ENCODE measurements around the gene NDST1. TPM values are rescaled to one million over a fixed set of nuclear protein-coding genes. Genes with fewer than 3 reads are reported as not detected.
"Not testable (repeated sequence)": the region's sequence is repeated elsewhere in the genome, so short reads cannot be mapped to it uniquely, and the experiment has no call there.

NDST1 gene
- total RNA-seq, 3 donors from 2014 or later = 5.0 to 8.0 (median 5.6) TPM

DNA sequence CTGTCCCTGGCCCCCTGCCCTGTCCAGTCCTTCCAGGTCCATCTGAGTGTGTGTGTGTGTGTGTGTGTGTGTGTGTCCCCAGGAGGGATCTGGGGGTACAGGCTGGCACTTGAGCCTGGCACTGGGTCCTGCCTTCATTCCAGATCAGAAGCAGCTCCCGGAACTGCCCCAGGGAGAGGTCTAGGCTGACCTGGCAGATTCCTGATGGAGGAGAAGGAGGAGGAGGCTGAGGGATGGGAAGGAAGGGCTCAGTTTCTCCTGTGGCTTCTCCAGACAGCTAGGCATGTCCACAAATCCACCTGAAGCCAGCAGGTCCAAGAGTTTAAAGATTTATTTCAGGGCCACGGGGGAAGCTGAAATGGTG, 328 bp downstream of the NDST1 start:
- Mint-ChIP-seq H3K27me3 (ENCODE audit: low read depth) (no peaks in the 10 kb centered on the region), H3K9me3 (no peaks in the 10 kb centered on the region), H3K36me3 (ENCODE audit: insufficient read depth) (no peaks in the 10 kb centered on the region), H3K4me3 (no peak overlapping the region), H3K4me1 (ENCODE audit: low read depth) (no peaks in the 10 kb centered on the region)
- DNase-seq (no peak), ATAC-seq (no peak)

DNA sequence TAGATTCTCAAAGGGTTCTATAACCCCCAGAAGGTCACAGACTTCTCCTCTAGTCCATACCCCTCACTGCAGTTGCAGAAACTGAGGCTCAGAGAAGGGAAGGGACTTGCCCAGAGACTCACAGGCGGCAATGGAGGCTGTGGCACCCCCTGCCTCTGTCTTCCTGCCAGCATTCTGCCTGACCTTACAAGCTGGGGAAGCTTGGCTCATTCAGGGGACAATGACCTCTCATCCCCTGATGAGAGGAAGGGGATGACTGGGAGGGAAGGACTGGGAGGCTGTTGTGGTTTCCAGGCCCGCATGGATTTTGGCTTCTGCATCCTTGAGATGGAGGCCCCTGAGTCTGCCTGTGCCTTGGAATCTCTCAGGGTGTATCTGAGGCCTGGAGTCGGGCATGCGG, 897 bp downstream of the NDST1 start:
- no peaks in the 10 kb centered on the region for H3K36me3 Mint-ChIP-seq (ENCODE audit: insufficient read depth)
- no peaks in the 10 kb centered on the region for H3K9me3 Mint-ChIP-seq
- no peak overlapping the region for H3K4me3 Mint-ChIP-seq
- ATAC-seq (no peak), DNase-seq (no peak)
- no peaks in the 10 kb centered on the region for H3K27me3 Mint-ChIP-seq (ENCODE audit: low read depth)
- no peaks in the 10 kb centered on the region for H3K4me1 Mint-ChIP-seq (ENCODE audit: low read depth)

DNA sequence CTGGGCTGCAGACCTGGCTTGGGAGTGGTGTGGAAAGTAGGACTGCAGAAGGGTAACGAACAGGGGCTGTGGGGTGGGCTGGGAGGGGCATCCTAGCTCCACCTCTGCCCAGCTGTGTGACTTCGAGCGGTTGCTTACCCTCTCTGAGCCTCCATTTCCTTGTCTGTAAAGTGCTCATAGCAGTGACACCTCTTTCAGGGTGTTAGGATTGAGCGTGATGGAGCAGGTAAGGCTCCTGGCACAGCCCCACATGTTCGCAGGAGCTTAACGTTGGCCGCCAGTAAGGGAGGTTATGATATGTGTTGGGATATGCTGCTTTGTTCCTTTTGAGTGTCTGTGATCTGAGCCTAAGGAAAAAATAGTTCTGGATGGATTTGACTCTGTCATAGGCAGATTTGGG, 2.1 kb downstream of the NDST1 start:
- Mint-ChIP-seq H3K36me3 (ENCODE audit: insufficient read depth) (no peaks in the 10 kb centered on the region), H3K27me3 (ENCODE audit: low read depth) (no peaks in the 10 kb centered on the region), H3K4me3 (no peak overlapping the region), H3K4me1 (ENCODE audit: low read depth) (no peaks in the 10 kb centered on the region), H3K9me3 (no peaks in the 10 kb centered on the region)
- ATAC-seq (no peak), DNase-seq (no peak)

DNA sequence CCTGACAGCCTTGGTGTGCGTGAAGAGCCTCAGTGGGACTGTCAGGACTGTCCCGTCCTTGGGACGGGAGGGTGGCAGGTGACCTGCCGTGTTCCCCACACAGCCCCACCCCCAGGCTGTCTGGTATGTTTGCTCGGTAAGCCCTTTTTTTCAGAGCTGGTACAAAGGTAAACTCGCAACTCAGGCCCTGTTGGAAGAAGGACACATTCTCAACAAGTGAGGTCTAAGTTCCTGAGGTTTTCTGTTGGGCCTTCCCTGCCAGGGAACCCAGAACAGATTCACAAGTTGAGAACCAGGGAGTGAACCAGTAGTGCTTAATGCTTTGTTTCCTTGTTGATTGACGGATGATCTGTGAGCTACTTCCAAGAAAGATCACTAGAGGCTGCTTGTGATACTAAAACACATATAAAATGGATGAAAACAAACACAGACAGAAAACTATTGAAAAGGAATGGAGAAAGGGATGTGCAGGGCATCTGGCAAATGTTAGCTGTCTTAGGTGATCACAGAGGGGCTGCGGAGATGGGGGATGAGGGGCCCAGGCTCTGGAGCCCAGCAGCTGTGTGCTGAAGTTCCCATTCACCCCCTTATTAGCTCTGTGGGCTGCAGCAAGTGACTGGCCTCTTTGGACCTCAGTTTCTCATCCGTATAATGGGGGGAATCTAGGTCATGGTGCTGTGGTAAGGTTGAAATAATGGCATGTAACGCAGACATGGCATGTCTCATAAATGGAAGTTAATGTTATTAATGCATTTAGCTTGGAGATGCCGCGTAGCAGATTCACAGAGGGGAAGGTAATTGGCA, 2.7 kb downstream of the NDST1 start:
- no peaks in the 10 kb centered on the region for H3K27me3 Mint-ChIP-seq (ENCODE audit: low read depth)
- no peak for DNase-seq
- no peak for ATAC-seq
- no peaks in the 10 kb centered on the region for H3K4me1 Mint-ChIP-seq (ENCODE audit: low read depth)
- no peak overlapping the region for H3K4me3 Mint-ChIP-seq
- H3K9me3 Mint-ChIP-seq = no peaks in the 10 kb centered on the region
- no peaks in the 10 kb centered on the region for H3K36me3 Mint-ChIP-seq (ENCODE audit: insufficient read depth)

DNA sequence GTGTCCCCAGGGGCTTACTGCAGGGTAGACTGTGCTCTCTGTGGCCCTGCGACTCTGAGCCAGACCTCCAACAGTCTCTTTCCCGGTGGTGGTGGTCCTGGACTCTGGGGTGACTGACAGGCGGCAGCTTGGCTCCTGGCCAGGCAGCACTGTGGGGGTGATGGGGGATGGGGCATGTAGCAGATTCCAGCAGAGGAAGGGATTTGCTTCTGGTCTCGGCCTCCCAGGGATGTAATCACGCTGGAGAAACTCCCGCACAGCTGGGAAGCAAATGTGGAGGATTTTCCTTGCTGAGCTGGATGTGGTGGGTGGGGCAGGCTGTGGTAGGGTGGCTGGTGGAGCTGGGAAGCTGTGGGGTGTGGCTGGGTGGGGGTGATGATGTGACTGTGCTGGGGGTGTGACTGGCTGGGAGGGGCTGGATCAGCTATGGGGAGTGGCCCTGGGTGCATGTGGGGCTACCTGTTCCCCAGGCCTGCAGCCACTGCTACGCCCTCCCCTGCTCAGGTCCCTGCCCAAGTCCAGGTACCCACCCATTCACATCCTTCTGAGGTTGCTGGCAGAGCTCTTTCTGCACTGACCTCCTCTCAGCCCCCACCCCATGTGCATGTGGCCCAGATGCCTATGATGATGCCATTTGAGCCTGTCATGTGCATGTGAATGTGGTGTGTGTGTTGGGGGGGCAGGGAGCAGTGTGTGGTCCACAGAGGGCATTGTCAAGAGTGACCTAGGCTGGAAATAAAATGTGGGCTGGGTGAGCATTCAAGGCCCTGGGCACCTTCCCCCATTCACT, 3.8 kb downstream of the NDST1 start:
- H3K9me3 Mint-ChIP-seq = no peaks in the 10 kb centered on the region
- DNase-seq (no peak), ATAC-seq (no peak)
- H3K27me3 Mint-ChIP-seq (ENCODE audit: low read depth) = no peaks in the 10 kb centered on the region
- no peak overlapping the region for H3K4me3 Mint-ChIP-seq
- no peaks in the 10 kb centered on the region for H3K36me3 Mint-ChIP-seq (ENCODE audit: insufficient read depth)
- no peaks in the 10 kb centered on the region for H3K4me1 Mint-ChIP-seq (ENCODE audit: low read depth)

DNA sequence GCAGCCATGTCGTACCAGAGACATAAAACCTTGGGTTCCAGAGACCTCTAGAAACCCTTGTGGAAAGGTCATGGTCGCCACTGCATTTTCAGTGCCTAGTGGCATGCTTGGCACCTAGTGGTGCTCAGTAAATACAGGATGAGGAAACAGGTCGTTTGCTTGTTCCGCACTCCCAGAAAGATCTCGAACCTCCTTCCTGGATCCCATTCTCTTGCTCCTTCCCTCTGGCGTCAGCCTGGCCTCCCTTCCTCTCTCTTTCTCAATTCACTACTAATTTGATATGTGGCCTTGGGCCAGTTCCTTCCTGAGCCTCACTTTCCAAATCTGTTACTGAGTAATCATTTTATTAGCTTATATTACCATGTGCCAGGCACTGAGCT, 4.4 kb downstream of the NDST1 start:
- Mint-ChIP-seq H3K36me3 (ENCODE audit: insufficient read depth) (no peaks in the 10 kb centered on the region), H3K4me1 (ENCODE audit: low read depth) (no peaks in the 10 kb centered on the region), H3K4me3 (no peak overlapping the region), H3K27me3 (ENCODE audit: low read depth) (no peaks in the 10 kb centered on the region), H3K9me3 (no peaks in the 10 kb centered on the region)
- ATAC-seq = no peak
- no peak for DNase-seq

DNA sequence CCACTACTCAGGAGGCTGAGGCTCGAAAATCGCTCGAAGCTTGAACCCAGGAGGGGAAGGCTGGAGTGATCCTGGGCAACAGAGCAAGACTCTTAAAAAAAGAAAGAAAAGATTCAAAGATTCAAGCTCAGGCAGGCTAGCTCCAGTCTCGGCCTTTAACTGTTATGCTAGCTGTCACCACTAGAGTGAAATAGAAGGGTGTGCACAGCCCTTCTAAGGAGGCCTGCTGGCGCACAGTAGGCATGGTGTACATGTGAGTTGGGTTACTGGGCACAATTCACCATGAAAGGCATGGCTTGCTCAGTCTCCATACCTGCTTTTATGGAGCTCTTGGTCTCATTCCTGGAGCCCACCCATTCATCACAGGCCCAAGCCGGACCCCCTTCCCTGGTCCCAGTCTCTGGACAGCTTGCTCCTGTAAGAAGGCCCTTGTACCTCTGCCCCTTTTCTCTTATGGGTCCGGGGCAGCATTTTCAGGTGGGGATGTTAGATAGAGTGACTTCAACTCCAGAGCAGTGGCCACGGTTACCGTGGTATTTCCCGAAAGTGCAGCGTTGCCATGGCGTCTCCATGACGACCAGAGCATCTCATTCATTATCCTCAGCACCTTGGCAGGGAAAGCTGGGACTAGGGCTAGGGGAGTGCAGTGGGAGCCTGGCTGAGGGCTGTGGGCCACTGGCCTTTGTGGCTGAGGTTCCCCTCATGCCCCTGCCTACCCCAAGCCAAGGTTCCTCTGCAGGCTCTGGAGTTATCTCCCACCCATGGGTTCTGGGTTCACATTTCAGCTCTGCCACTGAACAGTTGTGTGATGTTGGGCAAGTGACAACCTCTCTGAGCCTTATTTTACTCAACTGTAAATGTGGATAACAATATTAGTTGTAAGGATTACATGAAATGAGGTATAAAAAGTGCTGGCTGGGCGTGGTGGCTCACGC, 5.7 kb downstream of the NDST1 start:
- no peak overlapping the region for H3K4me3 Mint-ChIP-seq
- no peaks in the 10 kb centered on the region for H3K9me3 Mint-ChIP-seq
- no peaks in the 10 kb centered on the region for H3K4me1 Mint-ChIP-seq (ENCODE audit: low read depth)
- DNase-seq (no peak), ATAC-seq (no peak)
- H3K27me3 Mint-ChIP-seq (ENCODE audit: low read depth) = no peaks in the 10 kb centered on the region
- no peaks in the 10 kb centered on the region for H3K36me3 Mint-ChIP-seq (ENCODE audit: insufficient read depth)

DNA sequence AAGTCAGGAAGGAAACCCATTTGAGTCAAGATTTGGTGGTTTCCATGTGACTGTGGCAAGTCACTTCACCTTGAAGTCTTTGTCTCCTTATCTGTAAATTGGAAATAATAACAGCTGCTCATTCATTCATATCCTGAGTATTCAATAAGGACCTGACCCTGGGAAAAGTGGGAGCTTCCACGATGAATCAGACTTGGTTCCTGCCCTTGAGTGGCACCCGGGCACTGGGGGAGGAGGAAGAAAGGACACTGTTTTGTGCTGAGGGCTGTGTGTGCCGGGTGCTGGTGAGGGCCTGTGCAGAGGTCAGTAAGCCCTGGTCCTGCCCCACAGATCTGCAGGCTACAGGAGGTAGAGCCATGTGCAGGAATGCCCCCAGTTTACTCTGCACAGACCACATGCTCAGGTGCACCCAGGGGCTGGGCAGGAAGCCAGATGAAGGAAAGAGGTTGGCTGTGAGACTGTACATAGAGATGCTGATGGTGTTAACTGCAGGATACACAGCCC, 6.8 kb downstream of the NDST1 start:
- ATAC-seq (no peak), DNase-seq (no peak)
- Mint-ChIP-seq H3K36me3 (ENCODE audit: insufficient read depth) (no peaks in the 10 kb centered on the region), H3K27me3 (ENCODE audit: low read depth) (no peaks in the 10 kb centered on the region), H3K9me3 (no peaks in the 10 kb centered on the region), H3K4me1 (ENCODE audit: low read depth) (no peaks in the 10 kb centered on the region), H3K4me3 (no peak overlapping the region)

DNA sequence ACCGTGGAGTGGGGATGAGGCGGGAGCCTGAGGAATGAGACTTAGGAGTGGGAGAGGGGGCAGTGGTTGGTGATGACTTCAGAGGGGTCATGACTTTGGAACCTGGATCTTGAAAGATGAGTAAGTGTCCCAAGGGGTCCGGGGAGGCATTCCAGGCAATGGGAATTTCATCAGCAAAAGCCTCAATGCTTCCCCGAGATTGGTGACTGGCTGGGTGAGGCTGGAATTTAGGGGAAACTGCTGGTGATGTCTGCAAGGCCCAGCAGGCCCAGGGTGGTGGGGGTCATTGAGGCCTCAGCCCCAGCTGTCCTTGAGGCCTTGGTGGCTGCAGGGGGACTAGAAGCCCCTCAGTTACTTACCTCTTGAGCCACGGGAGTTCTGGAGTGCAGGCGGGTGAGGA, 7.5 kb downstream of the NDST1 start:
- H3K36me3 Mint-ChIP-seq (ENCODE audit: insufficient read depth) = no peaks in the 10 kb centered on the region
- DNase-seq = no peak
- no peaks in the 10 kb centered on the region for H3K4me1 Mint-ChIP-seq (ENCODE audit: low read depth)
- H3K9me3 Mint-ChIP-seq = no peaks in the 10 kb centered on the region
- ATAC-seq = no peak
- no peak overlapping the region for H3K4me3 Mint-ChIP-seq
- no peaks in the 10 kb centered on the region for H3K27me3 Mint-ChIP-seq (ENCODE audit: low read depth)

DNA sequence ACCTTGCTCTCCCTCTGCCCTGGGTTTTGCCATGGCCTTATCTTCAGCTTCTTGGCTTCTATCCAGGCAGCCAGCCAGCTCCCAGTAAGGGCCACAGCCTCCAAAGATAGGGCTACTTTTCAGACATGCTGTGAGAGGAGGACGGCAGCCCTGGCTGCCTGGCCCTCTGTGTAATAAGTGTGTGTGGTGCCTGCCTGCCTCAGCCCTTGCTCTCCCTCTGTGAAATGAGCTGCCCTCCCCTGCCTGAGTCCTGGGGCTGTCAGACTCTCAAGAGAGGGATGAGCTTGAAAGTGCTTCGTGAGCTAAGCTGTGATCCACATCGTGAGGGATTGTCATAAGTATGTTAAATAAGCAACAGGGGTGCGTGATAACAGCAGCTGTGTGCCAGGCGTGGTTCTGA, 8.1 kb downstream of the NDST1 start:
- Mint-ChIP-seq H3K4me3 (no peak overlapping the region), H3K4me1 (ENCODE audit: low read depth) (no peaks in the 10 kb centered on the region), H3K36me3 (ENCODE audit: insufficient read depth) (no peaks in the 10 kb centered on the region), H3K27me3 (ENCODE audit: low read depth) (no peaks in the 10 kb centered on the region), H3K9me3 (no peaks in the 10 kb centered on the region)
- ATAC-seq (no peak), DNase-seq (no peak)

DNA sequence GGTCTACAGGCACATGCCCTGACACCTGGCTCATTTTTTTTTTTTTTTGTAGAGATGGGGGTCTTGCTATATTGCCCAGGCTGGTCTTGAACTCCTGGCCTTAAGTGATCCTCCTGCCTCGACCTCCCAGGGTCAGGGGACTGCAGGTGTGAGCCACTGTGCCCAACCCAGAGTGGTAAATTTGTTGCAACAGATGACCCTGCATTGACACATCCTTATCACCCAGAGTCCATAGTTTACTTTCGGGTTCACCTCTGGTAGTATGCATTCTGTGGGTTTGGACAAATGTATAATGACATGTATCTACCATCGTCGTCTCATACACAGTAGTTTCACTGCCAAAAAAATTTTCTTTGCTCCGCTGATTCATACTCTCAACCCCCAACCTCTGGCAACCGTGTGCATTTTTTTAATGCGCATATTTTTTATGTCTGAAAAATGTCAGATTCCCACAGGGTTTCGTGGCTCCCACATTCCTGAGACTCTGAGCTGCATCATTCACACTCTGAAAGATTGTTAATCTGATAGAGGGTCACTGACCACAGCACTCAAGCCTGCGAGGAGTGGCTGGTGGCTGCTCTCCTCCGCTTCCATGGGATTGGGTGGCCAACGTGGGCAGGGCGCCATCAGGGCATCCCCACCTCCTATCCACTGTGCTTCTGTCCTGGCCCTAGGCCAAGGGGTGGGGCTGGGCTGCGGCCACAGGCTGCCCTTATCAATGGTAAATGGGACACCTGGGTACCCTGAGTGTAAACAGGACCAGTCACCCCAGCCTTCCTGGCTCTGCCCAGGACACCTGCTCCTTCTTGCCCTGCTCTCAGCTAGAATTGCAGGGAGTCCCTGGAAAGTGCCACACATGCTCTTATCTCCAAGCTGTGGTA, 9.6 kb downstream of the NDST1 start:
- Mint-ChIP-seq H3K4me3 (no peak overlapping the region), H3K27me3 (ENCODE audit: low read depth) (no peaks in the 10 kb centered on the region), H3K4me1 (ENCODE audit: low read depth) (no peaks in the 10 kb centered on the region), H3K36me3 (ENCODE audit: insufficient read depth) (no peaks in the 10 kb centered on the region), H3K9me3 (no peaks in the 10 kb centered on the region)
- no peak for ATAC-seq
- no peak for DNase-seq

DNA sequence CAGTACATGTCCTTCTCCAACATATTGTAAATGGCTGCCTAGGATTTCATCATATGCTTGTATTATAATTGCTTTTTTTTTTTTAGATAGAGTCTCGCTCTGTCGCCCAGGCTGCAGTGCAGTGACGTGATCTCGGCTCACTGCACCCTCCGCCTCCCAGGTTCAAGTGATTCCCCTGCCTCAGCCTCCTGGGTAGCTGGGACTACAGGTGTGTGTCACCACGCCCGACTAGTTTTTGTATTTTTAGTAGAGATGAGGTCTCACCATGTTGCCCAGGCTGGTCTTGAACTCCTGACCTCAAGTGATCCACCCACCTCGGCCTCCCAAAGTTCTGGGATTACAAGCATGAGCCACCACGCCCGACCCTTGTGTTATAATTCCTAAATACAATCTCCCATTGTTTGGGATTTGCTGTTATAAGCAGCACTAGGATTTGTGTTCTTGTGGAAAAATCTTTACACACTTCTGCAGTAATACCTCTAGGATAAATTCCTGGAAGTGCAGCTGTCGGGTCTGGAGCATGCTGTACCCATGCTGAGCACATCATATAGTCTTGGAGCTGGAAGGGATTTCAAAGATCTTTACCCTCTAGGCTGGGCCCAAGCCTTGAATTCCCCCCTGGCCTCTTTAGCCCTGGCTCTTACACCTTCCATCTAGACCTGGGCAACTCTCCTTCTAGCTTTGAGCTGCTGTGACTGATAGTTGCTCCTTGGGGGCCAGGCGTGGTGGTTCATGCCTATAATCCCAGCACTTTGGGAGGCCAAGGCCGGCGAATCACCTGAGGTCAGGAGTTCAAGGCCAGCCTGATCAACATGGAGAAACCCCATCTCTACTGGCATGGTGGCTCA, 11.0 kb downstream of the NDST1 start:
- H3K36me3 Mint-ChIP-seq (ENCODE audit: insufficient read depth); H3K4me3 Mint-ChIP-seq; H3K4me1 Mint-ChIP-seq (ENCODE audit: low read depth); H3K27me3 Mint-ChIP-seq (ENCODE audit: low read depth); H3K9me3 Mint-ChIP-seq; ATAC-seq; DNase-seq: not testable (repeated sequence)

DNA sequence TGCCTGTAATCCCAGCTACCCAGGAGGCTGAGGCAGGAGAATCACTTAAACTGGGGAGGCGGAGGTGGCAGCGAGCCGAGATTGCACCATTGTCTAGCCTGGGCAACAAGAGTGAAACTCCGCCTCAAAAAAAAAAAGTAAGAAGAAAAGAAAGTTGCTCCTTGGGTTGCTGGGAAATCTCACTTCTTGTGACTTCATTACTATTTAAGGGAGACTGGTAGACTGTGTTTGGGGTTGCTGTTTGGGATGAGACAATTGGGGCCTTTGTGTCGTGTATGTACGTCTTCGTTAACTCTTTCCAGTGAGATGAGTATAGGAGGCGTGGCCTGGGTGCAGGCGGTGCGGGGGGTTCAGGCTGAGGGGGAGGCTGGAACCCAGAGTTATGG, 11.6 kb downstream of the NDST1 start:
- ATAC-seq (no peak), DNase-seq (no peak)
- Mint-ChIP-seq H3K4me3 (no peak overlapping the region), H3K36me3 (ENCODE audit: insufficient read depth) (no peaks in the 10 kb centered on the region), H3K27me3 (ENCODE audit: low read depth) (no peaks in the 10 kb centered on the region), H3K4me1 (ENCODE audit: low read depth) (no peaks in the 10 kb centered on the region), H3K9me3 (no peaks in the 10 kb centered on the region)

Data from activated T-cell treated with anti-CD3 and anti-CD28 coated beads, Interleukin-2, amount 50 U/mL, for 4 hours (primary cell).